Umbilical cord (tissue), 2 donors: ENCODE measurements around the gene RAPGEF2. TPM values are rescaled to one million over a fixed set of nuclear protein-coding genes. Genes with fewer than 3 reads are reported as not detected.
A peak's percentile ranks its signal among the peaks of the same experiment; 100 is the strongest.
"Not testable (repeated sequence)": the region's sequence is repeated elsewhere in the genome, so short reads cannot be mapped to it uniquely, and the experiment has no call there.

ENCODE experiments used
- DNase-seq: peaks from one replicate; pipeline ENCODE4 v3.0.0-alpha.2; 2015; ENCODE audit warnings: low spot score
- total RNA-seq: library from RNA; depleted of rRNA; stranded (reverse); fragments of >200 nt; gene quantifications from one replicate; pipeline ENCODE4 v1.2.3, GENCODE V29; 2014; ENCODE audit warnings: low replicate concordance; ENCODE audit not compliant: insufficient read depth

RAPGEF2 gene
- total RNA-seq, 1 donor from 2014 or later = 82.1 TPM

DNA sequence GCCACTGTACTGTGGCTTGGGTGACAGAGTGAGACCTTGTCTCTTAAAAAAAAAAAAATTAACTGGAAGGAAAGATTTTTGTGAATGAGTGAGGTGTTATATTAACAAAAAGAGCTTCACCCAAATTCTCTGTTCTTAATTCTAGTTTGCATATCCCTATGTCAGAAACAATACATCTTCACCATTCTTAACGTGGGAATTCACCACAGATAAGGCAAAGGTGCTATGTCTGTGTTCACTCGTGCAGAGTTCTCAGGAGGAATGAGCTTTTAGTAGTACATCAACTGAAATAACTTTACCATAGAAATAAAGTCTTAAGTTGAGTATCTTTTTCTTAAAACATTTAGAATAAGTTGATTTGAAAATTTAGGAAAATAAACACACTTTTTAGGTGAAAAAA lies 135.1 kb downstream of the RAPGEF2 start:
- no peak for DNase-seq

DNA sequence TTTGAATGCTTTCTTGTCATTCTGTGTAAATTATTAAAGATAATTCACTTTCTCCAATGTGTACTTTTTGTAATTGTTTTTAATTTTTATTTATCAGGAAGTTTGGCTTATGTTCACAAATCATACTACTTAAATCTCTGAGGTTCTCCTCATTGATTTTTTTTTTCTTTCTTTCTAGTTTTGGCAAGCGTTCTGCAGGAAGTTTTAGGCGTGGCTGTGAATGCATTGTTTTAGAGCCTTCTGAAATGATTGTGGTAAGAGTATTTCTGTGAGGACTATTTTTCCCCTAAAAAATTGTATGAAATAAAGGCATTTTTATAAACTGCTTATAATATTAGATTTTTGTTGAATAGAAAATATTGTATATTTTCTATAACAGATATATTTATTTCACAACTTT lies 135.8 kb downstream of the RAPGEF2 start:
- DNase-seq = no peak

DNA sequence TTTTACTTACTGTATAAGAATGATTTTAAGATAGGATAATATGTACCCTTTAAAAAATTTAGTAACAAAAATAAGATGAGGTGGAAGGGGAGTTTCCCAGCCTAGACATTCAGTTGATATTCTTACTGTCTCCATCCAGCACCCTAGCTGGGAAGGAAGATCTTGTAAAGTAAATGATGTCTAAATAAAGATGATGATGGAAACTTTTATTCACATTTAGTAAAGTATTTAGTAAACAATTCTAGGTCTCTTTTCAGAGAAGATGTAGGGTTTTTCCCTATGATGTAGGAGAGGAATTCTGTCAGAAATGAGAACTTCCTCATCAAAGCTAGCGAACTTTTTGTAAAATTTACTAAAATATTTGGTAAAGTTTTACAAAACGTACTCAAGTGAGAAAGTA lies 136.8 kb downstream of the RAPGEF2 start:
- DNase-seq = no peak

DNA sequence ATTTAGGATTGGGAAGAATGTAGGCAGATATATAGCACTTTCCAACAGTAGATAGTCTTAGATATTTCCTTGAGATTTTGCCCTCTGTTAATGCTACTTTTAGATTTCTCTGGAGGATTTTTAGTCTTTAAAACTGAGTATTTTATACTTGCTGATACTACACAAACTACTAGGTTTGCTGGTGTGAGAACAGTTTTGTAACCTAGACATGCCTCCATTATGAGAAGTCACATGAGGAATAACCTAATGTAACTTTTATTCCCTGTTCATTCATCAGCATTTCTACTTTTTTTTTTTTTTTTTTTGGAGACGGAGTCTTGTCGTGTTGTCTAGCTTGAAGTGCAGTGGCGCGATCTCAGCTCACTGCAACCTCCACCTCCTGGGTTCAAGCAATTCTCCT lies 137.2 kb downstream of the RAPGEF2 start:
- DNase-seq = no peak

DNA sequence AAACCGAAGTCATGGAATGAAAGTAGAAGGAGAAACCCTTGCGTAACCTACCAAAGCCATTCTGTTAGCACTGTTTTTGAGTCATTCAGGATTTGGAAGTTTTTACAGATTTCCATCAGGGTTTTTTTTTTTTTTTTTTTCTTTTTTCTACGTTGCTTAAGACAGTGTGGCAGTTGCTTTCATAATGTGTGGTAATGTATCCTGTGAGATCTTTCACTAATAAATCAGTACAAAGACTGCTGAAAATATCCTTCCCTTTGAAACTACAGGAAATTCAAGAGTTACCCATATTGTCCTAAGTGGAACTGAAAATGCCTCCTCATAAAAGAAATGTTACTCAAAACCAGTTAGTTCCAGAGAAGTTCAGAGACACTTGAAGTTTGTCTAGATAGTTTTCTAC lies 137.8 kb downstream of the RAPGEF2 start:
- DNase-seq = no peak

DNA sequence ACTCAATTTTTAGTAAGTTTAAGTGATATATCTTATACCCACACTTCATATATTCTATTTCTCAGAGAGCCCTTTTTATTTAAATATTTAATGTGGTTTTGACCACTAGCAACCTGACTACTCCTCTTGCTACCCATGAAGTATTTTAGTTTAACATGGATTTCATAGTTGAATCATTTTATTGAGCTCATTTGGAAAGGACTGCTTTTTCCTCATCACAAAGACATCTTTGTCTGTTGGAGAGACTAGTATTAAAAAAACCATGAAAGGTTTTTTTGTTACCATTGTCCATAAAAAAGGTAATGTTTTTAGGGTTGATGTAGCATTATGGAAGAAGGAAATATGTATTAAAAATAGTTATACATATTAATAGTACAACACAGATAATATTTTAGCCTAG lies 139.5 kb downstream of the RAPGEF2 start:
- DNase-seq = no peak

DNA sequence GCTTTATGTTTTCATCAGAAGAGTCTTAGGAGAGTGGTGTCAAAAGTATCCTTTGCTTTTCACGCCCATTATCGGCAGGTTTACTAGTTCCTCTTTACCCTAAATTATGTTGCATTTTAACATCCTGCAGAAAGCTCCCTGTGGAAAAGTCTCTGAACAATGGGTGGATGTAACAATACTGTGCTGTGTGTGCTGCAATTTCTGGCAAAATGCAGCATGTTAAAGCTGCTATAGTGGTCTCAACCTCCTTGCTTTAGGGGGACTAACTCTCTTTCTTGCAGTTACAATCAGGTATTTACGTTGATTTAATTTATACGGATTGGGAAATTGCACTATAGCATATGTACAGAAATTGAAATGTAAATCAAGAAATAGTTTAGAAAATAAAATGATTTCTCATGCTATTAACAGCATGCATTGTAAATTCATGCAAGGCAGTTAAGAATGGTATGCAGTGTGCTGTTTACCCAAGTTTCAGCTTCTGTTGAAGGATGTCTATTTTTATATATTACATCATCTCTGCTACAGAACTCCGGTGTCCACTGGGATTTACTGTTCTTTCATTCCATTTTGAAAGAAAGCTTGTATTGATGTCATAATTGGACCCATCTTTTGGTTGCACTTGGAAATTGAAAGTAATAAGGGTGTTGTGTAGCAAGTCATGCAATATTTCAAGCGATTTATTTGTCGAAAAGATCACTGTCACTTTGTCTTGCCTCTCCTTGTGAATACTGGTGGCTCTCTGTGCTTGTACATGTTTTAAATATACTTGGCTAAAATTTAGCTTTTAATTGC lies 145.7 kb downstream of the RAPGEF2 start:
- DNase-seq = peak; percentile 88

DNA sequence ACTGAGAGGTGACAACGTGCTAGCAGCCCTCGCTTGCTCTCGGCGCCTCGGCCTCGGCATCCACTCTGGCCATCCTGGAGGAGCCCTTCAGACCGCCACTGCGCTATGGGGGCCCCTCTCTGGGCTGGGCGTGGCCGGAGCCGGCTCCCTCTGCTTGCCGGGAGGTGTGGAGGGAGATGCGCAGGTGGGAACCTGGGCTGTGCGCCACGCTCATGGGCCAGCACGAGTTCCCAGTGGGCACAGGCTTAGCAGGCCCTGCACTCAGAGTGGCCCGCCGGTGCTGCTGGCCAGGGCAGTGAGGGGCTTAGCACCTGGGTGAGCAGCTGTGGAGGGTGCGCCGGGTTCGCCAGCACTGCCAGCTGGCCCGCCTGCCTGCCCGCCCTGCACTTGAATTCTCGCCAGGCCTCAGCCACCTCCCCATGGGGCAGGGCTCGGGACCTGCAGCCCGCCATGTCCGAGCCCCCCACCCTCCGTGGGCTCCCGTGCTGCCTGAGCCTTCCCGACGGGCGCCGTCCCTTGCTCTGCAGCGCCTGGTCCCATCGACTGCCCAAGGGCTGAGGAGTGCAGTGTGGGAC lies 148.0 kb downstream of the RAPGEF2 start:
- no peak for DNase-seq

DNA sequence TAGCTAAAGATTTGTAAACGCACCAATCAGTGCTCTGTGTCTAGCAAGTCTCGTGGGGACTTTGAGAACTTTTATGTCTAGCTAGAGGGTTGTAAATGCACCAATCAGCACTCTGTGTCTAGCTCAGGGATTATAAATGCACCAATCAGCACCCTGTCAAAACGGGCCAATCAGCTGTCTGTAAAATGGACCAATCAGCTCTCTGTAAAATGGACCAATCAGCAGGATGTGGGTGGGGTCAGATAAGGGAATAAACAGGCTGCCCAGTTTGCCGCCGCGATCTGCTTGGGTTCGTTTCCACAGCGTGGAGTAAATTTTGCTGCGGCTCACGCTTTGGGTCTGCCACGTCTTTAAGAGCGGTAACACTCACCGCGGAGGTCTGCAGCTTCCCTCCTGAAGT lies 148.7 kb downstream of the RAPGEF2 start:
- DNase-seq = not testable (repeated sequence)

DNA sequence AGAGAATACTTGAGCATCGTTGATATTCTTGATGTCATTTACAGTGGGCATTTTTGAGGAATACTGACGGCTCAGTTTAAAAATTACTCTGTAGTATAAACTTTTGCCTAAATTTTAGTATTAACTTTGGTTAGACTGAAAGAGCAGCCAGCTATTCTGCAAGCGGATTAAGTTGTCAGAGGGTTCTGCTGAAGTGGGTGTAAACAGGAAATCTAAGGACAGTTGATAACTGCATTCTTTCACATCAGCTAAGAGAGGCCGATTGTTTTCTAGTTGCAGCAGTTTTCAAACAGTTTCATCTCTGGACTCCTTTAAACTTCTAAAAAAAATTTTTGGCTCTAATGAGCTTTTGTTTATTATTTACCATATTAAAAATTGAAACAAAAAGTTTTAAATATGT lies 149.6 kb downstream of the RAPGEF2 start:
- DNase-seq = peak; percentile 75

DNA sequence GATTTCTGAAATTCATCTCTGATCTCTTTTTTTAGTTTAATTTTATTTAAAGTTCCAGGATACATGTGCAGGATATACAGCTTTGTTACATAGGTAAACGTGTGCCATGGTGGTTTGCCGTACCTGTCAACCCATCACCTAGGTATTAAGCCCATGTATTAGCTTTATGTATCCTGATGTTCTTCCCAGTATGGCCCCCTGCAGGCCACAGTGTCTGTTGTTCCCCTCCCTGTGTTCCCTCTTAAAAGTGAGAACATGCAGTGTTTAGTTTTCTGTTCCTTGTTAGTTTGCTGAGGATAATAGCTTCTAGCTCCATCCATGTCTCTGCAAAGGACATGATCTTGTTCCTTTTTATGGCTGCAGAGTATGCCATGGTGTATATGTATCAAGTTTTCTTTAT lies 153.2 kb downstream of the RAPGEF2 start:
- no peak for DNase-seq

DNA sequence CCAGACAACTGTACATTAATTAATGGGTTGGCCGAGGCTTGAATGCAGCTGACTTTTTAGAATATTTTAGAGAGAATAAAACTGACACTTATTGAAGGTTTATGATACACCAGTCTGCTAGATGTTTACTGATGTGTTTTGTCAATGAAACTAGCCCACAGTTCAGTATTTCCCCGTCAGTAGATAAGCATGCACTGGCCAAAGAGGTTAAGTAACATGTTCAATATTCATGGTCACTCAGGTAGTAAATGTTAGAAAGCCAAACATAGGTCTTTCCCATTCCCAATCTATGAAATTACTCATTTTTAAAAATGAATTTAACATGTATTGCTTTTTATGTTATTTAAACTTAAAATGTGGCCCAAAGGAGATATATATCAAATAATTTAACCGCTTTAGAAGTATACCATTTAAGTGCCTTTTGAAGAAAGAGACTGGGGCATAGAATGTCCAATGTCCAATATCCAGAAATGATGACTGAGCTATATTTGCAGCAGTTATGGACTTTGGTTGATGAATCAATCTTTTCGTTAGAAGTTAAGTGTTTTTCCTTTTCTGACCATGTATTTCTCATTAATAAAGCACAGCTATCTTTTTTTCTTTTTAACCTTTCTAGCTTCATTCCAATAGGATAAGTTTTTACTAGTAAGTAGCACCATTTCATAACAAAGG lies 156.1 kb downstream of the RAPGEF2 start:
- no peak for DNase-seq

DNA sequence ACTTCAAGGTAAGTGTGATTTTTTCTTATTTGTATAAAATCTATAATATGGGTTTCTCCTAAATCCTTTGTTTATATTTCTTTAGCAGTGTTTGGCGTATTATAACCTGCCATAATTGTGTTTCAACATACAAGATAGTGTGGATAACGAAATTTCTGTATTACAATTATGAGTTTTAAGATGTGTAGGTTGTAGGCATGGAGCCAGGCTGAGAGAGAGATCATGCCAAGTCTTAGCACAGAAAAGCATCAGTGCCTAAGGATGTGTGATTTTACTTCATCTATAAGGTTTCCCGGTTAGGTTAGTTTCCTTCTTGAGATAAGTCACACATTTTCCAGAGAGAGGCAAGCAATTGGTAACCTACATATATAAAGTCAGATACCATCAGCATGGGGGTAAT lies 161.2 kb downstream of the RAPGEF2 start:
- DNase-seq = no peak

DNA sequence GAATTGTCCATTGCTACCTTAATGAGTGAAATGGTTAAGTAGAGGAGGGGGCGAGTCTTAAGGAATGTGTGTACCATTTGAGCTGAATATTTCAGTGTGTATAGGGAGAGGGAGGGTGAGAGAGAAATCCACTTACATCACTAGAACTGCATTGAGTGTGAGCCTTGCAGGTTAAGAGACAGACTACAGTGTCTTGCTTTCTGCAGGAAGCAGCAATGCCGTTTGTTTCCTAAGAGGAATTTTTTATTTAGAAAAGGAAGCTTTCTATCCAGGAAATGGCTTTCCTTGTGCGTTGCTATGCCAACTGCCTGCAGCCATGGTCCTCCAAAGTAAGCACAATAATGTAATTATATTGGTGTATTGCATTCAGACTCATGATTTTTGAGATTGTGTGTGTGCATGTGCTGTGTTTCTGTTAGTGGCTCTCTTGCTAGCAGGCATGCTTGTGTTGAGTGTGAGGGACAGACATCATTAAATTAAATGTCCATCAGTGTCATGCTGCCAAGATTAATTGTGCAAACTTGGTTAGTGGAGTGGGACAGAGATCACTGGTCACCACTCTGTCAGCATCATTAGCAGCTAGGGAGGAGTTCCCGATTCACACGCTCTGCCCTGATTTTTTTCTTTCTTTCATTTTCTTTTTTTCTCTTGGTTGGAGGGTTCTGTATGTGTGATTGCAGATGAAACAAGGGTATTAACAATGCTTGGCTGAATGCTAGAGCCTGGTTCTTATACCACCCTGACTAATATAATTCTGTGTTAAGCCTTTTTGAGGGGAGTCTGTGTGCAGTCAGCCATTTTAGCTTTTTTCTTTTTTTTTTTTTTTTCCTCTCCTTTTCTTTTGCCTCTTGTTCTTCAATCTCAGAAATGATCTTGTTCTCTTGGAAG lies 164.3 kb downstream of the RAPGEF2 start:
- DNase-seq = peak; percentile 44

DNA sequence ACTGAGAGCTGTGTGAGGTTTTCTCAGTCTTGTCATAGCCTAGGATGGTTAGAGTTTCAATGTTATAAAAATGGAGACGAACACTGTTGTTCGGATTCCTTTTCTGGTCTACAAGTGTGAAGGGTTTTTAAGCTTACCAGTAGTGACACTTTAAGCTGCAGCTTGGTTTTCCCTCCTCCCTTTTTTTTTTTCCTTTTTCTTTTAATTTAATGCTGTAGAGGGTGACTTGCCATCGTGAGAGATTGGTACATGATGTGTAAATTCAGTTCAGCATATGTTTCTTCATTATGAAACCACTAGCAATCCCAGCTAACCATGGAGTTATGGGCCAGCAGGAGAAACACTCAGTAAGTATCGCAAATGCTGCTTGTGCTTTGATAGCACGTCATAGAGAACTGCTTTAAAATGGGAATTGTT lies 165.0 kb downstream of the RAPGEF2 start:
- DNase-seq = no peak

DNA sequence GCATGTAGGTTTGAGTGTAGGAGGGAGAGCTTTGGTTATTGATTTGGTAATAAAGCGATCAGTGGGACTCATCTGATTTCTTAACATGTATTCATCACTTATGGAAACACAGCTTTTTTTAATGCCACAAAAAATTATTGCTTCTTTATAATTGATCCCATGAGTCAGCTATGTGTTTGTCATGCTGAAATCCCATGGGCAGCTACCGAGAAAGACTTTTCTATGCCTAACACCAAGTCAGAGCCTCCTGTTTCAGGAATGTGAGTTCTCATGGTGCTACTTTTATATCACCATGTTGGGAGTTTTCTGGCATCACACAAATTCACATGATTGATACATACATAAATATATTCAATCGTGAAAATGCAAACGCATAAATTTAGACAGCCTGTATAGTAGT lies 165.7 kb downstream of the RAPGEF2 start:
- DNase-seq = no peak

DNA sequence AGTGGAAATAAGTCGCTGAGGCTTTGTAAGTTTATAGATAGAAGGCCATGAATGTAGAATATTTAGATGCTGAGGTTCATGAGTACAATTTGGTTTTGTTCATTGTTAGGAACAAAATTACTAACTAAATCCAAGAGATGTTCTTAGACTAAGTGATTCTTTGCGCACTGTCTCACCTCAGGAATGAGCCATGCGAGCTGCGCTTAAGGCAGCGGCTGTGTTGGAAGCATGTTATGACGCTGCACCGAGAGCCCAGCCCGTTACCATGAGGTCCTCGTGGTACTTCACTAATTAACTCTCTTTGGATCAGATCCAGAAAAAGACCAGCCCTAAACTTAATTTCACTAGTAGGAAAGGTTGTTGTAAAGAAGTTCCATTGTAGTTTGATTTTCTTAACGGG lies 166.2 kb downstream of the RAPGEF2 start:
- no peak for DNase-seq

DNA sequence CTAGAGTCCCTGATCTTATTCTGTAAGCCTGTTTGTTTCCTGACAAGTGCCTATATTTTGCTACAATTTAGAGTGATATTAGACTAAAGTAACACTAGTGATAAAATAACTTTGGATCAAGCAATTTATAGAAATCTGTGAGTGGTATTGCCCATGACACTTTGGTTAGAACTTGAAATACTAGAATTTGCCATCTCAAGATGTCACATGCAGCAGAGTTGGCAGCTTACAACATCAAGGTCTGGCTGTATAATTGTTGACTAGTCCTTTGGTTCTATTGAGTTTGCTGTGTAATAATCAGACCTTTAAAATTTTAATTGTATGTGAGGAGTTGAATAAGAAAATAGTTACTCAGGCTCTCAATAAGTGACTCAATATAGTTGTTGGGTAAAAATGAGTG lies 167.1 kb downstream of the RAPGEF2 start:
- DNase-seq = no peak

DNA sequence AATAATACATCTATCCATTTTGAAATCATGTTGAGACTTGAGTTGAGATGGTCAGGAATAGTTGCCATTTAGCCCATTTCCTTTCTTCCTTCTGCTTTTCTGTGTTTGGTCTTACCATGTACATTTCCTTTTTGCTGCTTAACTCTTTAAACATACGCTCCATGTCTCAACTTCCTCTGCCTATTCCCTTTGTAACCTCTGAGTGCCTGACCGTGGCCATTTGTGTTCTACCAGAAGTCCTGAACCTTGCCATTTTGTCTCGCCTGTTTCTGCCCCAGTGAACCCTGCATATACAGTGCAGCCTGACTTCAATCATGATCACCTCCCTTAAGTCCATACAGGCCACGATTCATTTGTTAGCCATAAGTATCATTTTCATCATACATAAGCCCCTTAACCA lies 169.0 kb downstream of the RAPGEF2 start:
- DNase-seq = peak; percentile 26

DNA sequence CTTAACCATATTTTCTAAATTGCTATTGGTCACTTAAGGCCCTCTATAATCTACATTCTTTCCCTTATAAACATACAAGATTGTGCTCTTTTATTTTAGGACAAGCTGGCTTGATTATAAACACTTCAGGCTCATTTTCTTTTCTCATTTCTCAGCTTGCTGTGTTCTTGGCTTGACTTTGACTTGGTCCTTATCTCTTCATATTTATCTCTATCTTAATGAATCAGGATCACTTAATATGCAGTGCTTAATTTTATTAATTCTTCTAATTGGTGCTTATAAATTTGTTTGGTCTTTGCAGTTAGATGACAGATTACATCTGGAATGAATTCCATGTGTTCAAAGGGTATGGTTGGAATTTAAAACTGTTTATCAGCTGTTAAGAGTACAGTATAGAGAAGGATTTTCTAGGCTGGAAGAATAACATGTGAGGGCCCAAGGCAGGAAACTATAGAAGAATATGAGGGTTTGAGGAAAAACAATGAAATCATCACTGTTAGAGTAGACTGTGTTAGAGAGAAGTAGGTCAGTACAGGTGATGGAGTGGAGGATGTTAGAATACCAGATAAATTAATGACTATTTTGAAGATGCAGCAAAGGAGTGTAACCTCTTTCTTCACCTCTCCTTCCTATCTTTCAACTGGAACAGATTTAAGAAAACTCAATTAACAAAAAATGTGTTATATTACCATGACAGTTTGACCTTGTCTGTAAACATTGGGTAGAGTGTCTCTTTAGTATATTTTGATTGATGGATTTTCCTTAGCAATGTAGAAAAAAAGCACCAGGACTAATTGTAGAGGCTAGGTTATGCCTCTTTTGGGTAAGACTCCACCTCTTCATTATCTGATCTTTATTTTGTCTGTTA lies 169.6 kb downstream of the RAPGEF2 start:
- peak; percentile 40 for DNase-seq

DNA sequence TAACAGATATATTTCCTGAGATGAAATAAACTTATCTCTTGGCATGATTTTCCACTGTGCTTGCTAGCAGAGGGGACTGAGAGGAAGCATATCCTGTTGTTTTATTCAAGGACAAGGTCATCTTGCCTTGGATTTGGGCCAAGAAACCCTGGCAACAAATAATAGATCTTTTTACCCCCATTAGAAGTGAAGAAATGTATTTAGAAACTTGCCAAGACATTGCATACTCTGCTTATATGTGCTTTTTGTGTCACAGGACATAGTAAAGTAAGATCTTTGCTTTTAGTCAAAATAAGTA lies 170.2 kb downstream of the RAPGEF2 start:
- DNase-seq = peak; percentile 32
